ENCODE results near the gene OARD1.

The OARD1 gene

DNA sequence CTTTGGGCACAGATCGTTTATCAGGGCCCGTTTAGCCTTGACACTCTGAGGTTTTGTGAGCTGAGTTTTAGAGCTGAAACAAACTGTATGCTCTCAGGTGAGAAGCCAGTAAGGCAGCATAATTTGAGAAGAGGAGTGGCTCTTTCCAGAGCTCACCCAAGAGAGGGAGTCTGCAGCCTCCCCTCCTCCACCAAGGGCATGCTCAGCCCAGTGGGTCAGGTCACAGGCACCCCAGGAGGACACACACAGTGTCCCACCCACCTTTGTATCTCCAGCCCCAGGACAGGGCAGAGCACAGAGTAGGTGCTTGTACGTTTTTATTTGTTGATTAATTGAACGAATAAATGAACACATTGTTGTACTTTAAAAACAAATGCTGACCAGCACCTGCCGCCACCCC lies 26.5 kb downstream of the OARD1 start:
- no peaks in the 10 kb centered on the region for H3K9me3 ChIP-seq (ENCODE audit: control insufficient read depth, insufficient read depth, low read depth, low read length)

DNA sequence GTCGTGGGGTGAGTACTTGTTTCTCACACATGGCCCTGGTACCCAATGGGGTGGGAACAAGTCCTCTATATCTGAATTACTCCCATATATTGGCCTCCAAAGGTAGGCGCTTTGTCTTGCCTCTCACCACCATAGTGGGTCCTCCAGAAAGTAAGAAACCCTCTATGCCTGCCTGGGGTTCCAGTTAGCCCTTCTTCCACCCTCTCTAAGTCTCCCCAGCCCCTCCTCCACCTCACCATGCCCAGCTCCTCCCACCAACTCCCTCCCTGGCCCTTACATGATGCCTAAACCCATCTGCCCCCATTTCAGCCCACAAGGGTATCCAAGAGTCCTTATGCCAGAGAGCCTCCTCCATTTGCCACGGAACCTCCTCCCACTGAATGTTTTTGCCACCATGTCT lies 29.0 kb downstream of the OARD1 start:
- H3K4me1 ChIP-seq (ENCODE audit: control insufficient read depth, insufficient read depth, low read length): no peaks in the 10 kb centered on the region
- ChIA-PET CTCF (interaction anchor here (0.5 to 7.9 kb wide), 2 partner anchors 10 to 1318 kb away, joined by 3 to 100 read pairs; partner anchors contain the start of gene APOBEC2), POLR2A (interaction anchor here (1.2 kb wide), 1 partner anchor 16 kb away, joined by 3 read pairs; no protein-coding TSS in a partner anchor)
- no peak overlapping the region for H3K4me3 ChIP-seq (ENCODE audit: low read depth, low read length)
- H3K9me3 ChIP-seq (ENCODE audit: control insufficient read depth, insufficient read depth, low read depth, low read length): no peaks in the 10 kb centered on the region
- TF ChIP-seq ZBTB8A (tag by site-specific recombination; IDR thresholded peaks at IDR 0.05) (no peak), EGR2 (tag by site-specific recombination; IDR thresholded peaks at IDR 0.05; ENCODE audit: low read depth) (peak; percentile 34; the same call in 1 of the 2 replicates)
- no peaks in the 10 kb centered on the region for H3K36me3 ChIP-seq (ENCODE audit: control insufficient read depth in 2 of 2, insufficient read depth in 1 of 2, low read length in 2 of 2)
- no peak overlapping the region for H3K27ac ChIP-seq (ENCODE audit: extremely low read depth, low read depth, low read length)

More for the DNA sequence above, 26.5 kb downstream of the OARD1 start:
- no peaks in the 10 kb centered on the region for H3K4me1 ChIP-seq (ENCODE audit: control insufficient read depth, insufficient read depth, low read length)
- no peaks in the 10 kb centered on the region for H3K36me3 ChIP-seq (ENCODE audit: control insufficient read depth in 2 of 2, insufficient read depth in 1 of 2, low read length in 2 of 2)
- no peak overlapping the region for H3K27ac ChIP-seq (ENCODE audit: extremely low read depth, low read depth, low read length)
- POLR2A ChIA-PET: no interaction called here
- H3K4me3 ChIP-seq (ENCODE audit: low read depth, low read length): no peak overlapping the region
- CTCF ChIA-PET: interaction anchor here (0.6 to 1.8 kb wide), 5 partner anchors 10 to 323 kb away, joined by 4 to 8 read pairs (median 4); no protein-coding TSS in a partner anchor
- TF ChIP-seq ZNF585B (tag by site-specific recombination; IDR thresholded peaks at IDR 0.05): no peak
- TF ChIP-seq, protein P1, sequence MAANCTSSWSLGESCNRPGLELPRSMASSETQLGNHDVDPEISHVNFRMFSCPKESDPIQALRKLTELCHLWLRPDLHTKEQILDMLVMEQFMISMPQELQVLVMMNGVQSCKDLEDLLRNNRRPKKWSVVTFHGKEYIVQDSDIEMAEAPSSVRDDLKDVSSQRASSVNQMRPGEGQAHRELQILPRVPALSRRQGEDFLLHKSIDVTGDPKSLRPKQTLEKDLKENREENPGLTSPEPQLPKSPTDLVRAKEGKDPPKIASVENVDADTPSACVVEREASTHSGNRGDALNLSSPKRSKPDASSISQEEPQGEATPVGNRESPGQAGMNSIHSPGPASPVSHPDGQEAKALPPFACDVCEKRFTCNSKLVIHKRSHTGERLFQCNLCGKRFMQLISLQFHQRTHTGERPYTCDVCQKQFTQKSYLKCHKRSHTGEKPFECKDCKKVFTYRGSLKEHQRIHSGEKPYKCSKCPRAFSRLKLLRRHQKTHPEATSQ (tag by site-specific recombination; IDR thresholded peaks at IDR 0.05): no peak
- no peak for TF ChIP-seq ZSCAN16 (tag by site-specific recombination; IDR thresholded peaks at IDR 0.05)
- no peak for TF ChIP-seq ZNF274 (IDR thresholded peaks at IDR 0.05; ENCODE audit: low read length)
- no peak for TF ChIP-seq ZNF274 (tag by site-specific recombination; IDR thresholded peaks at IDR 0.05; ENCODE audit: borderline replicate concordance)
- no peak for TF ChIP-seq GLIS2 (tag by site-specific recombination; IDR thresholded peaks at IDR 0.05)
- no peak for TF ChIP-seq ZIC2 (tag by site-specific recombination; IDR thresholded peaks at IDR 0.05)
- no peak for TF ChIP-seq ZNF175 (tag by site-specific recombination; IDR thresholded peaks at IDR 0.05)
- TF ChIP-seq, protein P2, sequence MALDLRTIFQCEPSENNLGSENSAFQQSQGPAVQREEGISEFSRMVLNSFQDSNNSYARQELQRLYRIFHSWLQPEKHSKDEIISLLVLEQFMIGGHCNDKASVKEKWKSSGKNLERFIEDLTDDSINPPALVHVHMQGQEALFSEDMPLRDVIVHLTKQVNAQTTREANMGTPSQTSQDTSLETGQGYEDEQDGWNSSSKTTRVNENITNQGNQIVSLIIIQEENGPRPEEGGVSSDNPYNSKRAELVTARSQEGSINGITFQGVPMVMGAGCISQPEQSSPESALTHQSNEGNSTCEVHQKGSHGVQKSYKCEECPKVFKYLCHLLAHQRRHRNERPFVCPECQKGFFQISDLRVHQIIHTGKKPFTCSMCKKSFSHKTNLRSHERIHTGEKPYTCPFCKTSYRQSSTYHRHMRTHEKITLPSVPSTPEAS (tag by site-specific recombination; IDR thresholded peaks at IDR 0.05): no peak
- no peak for TF ChIP-seq ZNF10 (tag by site-specific recombination; IDR thresholded peaks at IDR 0.05)
- TF ChIP-seq, protein P3, sequence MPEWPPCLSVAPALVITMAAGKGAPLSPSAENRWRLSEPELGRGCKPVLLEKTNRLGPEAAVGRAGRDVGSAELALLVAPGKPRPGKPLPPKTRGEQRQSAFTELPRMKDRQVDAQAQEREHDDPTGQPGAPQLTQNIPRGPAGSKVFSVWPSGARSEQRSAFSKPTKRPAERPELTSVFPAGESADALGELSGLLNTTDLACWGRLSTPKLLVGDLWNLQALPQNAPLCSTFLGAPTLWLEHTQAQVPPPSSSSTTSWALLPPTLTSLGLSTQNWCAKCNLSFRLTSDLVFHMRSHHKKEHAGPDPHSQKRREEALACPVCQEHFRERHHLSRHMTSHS (tag by site-specific recombination; IDR thresholded peaks at IDR 0.05): no peak
- TF ChIP-seq ZNF19 (tag by site-specific recombination; IDR thresholded peaks at IDR 0.05; ENCODE audit: low read depth): no peak
- TF ChIP-seq ZNF837 (tag by site-specific recombination; IDR thresholded peaks at IDR 0.05): no peak
- no peak for TF ChIP-seq ZBTB8A (tag by site-specific recombination; IDR thresholded peaks at IDR 0.05)
- TF ChIP-seq ZNF549 (tag by site-specific recombination; IDR thresholded peaks at IDR 0.05): no peak
- TF ChIP-seq, protein P4, sequence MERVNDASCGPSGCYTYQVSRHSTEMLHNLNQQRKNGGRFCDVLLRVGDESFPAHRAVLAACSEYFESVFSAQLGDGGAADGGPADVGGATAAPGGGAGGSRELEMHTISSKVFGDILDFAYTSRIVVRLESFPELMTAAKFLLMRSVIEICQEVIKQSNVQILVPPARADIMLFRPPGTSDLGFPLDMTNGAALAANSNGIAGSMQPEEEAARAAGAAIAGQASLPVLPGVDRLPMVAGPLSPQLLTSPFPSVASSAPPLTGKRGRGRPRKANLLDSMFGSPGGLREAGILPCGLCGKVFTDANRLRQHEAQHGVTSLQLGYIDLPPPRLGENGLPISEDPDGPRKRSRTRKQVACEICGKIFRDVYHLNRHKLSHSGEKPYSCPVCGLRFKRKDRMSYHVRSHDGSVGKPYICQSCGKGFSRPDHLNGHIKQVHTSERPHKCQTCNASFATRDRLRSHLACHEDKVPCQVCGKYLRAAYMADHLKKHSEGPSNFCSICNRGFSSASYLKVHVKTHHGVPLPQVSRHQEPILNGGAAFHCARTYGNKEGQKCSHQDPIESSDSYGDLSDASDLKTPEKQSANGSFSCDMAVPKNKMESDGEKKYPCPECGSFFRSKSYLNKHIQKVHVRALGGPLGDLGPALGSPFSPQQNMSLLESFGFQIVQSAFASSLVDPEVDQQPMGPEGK (tag by site-specific recombination; IDR thresholded peaks at IDR 0.05): no peak
- TF ChIP-seq TRIM28 (IDR thresholded peaks at IDR 0.05; ENCODE audit: borderline replicate concordance, low read length): no peak
- no peak for TF ChIP-seq ZNF791 (tag by site-specific recombination; IDR thresholded peaks at IDR 0.05)
- TF ChIP-seq ZNF76 (tag by site-specific recombination; IDR thresholded peaks at IDR 0.05; ENCODE audit: borderline replicate concordance, low read depth): no peak

Measured in HEK293 (cell line).